ENCODE data around the gene GRID1. TPM values are rescaled to one million over a fixed set of nuclear protein-coding genes. Genes with fewer than 3 reads are reported as not detected.
"Not testable (repeated sequence)": the region's sequence is repeated elsewhere in the genome, so short reads cannot be mapped to it uniquely, and the experiment has no call there.

GRID1 gene
- total and polyA plus RNA-seq, 11 donors, result 0.69 to 3.4 (median 1.6) TPM

DNA sequence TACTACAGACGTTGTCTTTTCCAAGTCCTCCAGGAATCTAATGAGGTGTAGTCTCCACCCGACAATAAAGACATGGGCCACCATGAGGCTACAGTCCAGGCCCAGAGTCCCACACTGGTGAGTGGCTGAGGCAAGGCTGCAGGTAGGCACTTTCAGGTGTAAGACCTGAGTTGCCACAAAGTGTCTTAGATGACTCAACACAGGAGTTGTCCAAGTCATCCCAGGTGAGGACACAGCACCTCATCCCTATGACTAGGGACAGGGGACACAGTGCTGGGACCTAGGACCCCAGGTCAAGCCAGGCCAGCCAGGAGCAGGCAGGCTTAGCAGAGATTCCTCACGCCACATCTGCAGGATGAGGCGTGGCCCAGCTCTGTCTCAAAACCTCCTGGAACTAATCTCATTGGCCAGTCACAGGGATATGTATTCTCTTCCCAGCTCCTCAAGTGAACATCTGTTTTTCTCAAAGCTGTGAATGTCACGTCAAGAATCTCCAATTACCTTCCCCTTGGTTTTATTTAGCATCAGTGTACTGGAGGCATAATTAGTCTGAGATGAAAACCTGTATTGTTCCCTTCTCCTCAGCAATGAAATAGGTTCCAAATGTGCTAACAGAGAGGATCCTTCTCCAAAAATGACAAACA lies 254.6 kb downstream of the GRID1 start:
- H3K36me3 ChIP-seq, result no peaks in the 10 kb centered on the region
- no peak for ATAC-seq
- 60 to 82% (median 69%) methylated on average over 5 of the region's 5 CpGs for WGBS, 4 donors

DNA sequence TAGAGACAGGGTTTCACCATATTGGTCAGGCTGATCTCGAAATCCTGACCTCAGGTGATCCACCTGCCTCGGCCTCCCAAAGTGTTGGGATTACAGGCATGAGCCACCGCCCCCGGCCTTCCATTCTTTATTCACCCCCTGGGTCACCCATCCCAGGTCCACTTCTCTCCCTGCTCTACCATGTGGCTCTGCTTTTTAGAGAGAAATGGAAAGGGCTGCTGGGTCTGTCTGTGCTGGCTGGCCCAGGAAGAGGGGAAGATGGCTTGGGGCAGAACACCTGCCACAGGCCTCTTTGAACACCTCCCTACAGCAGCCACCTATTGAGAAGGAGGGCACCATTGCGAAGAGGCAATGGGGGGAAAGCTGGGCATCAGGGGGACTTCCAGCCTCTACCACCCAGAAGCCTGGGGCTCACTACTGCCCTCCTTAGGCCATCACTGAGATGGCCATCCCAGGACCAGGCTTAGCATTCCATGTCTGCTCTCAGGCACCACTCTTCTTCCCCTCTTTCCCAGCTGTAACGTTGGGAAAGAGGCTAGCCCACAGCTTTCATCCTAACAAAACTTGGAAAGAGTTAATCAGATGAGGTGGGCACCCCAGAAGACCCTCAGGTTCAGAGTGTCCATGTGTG lies 256.3 kb downstream of the GRID1 start:
- DNase-seq (no peak), ATAC-seq (no peak)
- peaks cover 0 to 8% (median 0%) of the 10 kb centered on the region in 9 donors for H3K27me3 ChIP-seq
- no peaks in the 10 kb centered on the region for H3K36me3 ChIP-seq
- TF ChIP-seq, protein P1, sequence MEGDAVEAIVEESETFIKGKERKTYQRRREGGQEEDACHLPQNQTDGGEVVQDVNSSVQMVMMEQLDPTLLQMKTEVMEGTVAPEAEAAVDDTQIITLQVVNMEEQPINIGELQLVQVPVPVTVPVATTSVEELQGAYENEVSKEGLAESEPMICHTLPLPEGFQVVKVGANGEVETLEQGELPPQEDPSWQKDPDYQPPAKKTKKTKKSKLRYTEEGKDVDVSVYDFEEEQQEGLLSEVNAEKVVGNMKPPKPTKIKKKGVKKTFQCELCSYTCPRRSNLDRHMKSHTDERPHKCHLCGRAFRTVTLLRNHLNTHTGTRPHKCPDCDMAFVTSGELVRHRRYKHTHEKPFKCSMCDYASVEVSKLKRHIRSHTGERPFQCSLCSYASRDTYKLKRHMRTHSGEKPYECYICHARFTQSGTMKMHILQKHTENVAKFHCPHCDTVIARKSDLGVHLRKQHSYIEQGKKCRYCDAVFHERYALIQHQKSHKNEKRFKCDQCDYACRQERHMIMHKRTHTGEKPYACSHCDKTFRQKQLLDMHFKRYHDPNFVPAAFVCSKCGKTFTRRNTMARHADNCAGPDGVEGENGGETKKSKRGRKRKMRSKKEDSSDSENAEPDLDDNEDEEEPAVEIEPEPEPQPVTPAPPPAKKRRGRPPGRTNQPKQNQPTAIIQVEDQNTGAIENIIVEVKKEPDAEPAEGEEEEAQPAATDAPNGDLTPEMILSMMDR (IDR thresholded peaks at IDR 0.05), result peak in 1 of 12 donors; percentile 5
- no peak for TF ChIP-seq POLR2A (IDR thresholded peaks at IDR 0.05)
- H3K9me3 ChIP-seq, result peaks cover 0 to 3% (median 0%) of the 10 kb centered on the region in 12 donors
- intact Hi-C loops (cut with DNase I), result no loop called here
- no peak overlapping the region for H3K4me3 ChIP-seq
- no peaks in the 10 kb centered on the region for H3K4me1 ChIP-seq
- 81 to 86% (median 84%) methylated on average over 6 of the region's 6 CpGs for WGBS, 4 donors
- no peak overlapping the region for H3K27ac ChIP-seq

More for the DNA sequence above, 254.6 kb downstream of the GRID1 start:
- no peaks in the 10 kb centered on the region for H3K4me1 ChIP-seq
- H3K4me3 ChIP-seq, result no peak overlapping the region
- no peak for DNase-seq
- intact Hi-C loops (cut with DNase I), result no loop called here
- peaks cover 0 to 3% (median 0%) of the 10 kb centered on the region in 12 donors for H3K9me3 ChIP-seq
- peaks cover 0 to 8% (median 0%) of the 10 kb centered on the region in 9 donors for H3K27me3 ChIP-seq
- TF ChIP-seq, protein P1 (IDR thresholded peaks at IDR 0.05), result no peak
- TF ChIP-seq POLR2A (IDR thresholded peaks at IDR 0.05), result no peak
- H3K27ac ChIP-seq, result no peak overlapping the region

DNA sequence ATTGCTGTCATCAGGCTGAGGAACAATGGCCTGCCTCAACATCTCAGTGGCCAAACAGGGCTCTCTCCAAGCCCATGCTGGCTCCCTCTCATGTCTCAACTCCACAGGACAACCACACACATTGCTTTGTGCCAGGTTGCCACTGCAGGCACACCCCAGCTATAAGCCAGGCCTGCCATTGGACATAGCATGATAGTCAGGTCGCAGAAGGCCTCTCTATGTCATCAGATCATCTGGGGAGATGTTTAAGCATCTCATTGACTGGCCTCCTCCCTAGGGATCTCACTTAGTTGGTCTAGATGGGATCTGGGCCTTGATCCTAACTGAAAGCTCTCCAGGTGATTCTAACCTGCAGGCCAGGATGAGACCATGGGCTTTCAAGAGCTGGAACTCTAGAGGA lies 257.2 kb downstream of the GRID1 start:
- intact Hi-C loops (cut with DNase I), result loop anchor here in 1 of 10 donors (10.0 kb wide), 1 partner anchor 255 kb away; the partner anchor contains the start of gene GRID1
- TF ChIP-seq, protein P1 (IDR thresholded peaks at IDR 0.05), result no peak
- no peak for TF ChIP-seq POLR2A (IDR thresholded peaks at IDR 0.05)
- 67 to 89% (median 75%) methylated on average over 1 of the region's 1 CpG; no CpG with 5 or more reads in 1 of the 4 donors for WGBS, 4 donors
- no peak overlapping the region for H3K4me3 ChIP-seq
- peaks cover 0 to 7% (median 0%) of the 10 kb centered on the region in 9 donors for H3K27me3 ChIP-seq
- no peak overlapping the region for H3K27ac ChIP-seq
- no peaks in the 10 kb centered on the region for H3K4me1 ChIP-seq
- no peak for ATAC-seq
- no peak for DNase-seq
- H3K36me3 ChIP-seq, result no peaks in the 10 kb centered on the region
- peaks cover 0 to 3% (median 0%) of the 10 kb centered on the region in 12 donors for H3K9me3 ChIP-seq

DNA sequence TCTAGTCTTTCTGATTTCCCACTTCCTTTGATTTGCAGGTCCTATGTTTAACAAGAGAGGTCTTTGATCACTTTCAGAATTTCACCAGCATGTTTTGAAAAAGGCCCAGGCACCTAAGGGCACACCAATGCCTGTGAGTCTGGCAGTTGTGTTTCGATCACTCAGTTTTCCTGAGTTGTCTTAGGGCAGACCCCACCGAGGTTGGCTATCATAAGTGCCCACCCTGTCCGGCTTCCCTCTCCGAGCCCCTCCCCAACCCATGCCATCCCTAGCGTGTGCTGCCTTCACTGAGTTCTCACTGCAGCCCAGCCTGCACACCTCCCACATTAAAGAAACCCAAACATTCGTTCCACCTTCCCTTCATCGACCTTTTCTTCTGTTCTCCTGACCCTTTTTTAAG lies 257.9 kb downstream of the GRID1 start:
- H3K4me3 ChIP-seq, result no peak overlapping the region
- 71 to 82% (median 78%) methylated on average over 7 of the region's 7 CpGs for WGBS, 4 donors
- ATAC-seq (no peak), DNase-seq (no peak)
- no peaks in the 10 kb centered on the region for H3K36me3 ChIP-seq
- H3K27ac ChIP-seq, result no peak overlapping the region
- intact Hi-C loops (cut with DNase I), result loop anchor here in 1 of 10 donors (10.0 kb wide), 1 partner anchor 256 kb away; the partner anchor contains the start of gene GRID1
- no peaks in the 10 kb centered on the region for H3K4me1 ChIP-seq
- peaks cover 0 to 3% (median 0%) of the 10 kb centered on the region in 12 donors for H3K9me3 ChIP-seq
- TF ChIP-seq, protein P1 (IDR thresholded peaks at IDR 0.05), result no peak
- no peak for TF ChIP-seq POLR2A (IDR thresholded peaks at IDR 0.05)
- H3K27me3 ChIP-seq, result no peaks in the 10 kb centered on the region

DNA sequence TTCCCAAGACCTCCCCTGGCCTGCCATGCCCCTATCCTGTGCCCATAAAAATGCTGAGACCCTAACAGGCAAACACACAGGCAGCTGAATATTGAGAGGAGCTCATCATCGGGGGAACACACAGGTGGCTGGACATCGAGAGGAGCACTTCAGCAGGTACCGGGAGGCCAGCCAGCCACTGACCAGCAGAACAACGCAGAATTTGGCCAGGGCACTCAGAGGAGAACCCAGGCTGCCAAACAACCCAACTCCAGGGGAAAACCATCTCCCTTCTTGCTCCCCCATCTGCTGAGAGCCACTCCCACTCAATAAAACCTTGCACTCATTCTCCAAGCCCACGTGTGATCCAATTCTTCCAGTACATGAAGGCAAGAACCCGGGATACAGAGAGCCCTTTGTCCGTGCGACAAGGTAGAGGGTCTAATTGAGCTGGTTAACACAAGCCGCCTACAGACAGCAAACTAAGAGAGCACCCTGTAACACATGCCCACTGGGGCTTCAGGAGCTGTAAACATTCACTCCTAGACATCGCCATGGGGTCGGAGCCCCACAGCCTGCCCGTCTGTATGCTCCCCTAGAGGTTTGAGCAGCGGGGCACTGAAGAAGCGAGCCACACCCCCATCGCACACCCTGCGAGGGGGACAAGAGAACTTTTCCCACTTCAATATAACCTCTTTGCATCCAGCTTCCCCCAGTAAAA lies 258.8 kb downstream of the GRID1 start:
- intact Hi-C loops (cut with DNase I), result loop anchor here in 1 of 10 donors (10.0 kb wide), 1 partner anchor 257 kb away; the partner anchor contains the start of gene GRID1
- H3K27ac ChIP-seq, ATAC-seq, H3K4me3 ChIP-seq, H3K9me3 ChIP-seq, H3K4me1 ChIP-seq, DNase-seq, H3K36me3 ChIP-seq, H3K27me3 ChIP-seq: not testable (repeated sequence)
- WGBS, 4 donors, result 79 to 84% (median 83%) methylated on average over 16 of the region's 16 CpGs
